Stimulated activated CD4-positive, alpha-beta T cell treated with anti-CD3 and anti-CD28 coated beads, Interleukin-4, amount 100 ng/mL, for 48 hours (primary cell): ENCODE data around the gene RASAL2.
"Not testable (repeated sequence)": the region's sequence is repeated elsewhere in the genome, so short reads cannot be mapped to it uniquely, and the experiment has no call there.

Experiments
- DNase-seq, 2 donors: peaks; one replicate each; pipeline ENCODE4 v3.0.0-alpha.2; 2020; ENCODE audit warnings: low read depth in 2 of 2

The RASAL2 gene

DNA sequence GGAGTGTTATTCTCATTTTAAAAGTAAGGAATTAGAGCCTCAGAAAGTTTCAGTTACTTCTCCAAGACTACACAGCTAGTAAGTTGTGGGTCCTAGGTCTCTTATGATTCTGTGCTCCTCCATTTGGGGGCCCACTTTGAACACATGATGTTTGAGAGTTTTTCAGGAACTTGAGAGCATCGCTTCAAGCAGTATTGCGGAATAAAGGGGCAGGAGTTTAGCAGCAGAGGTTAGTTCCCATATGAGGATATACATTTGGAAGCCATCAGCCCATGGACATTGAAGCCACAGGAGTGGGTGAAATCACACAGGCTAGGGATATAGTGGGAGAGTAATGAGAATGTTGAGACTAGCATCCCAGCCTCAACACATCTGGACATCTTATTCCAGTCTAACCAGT lies 143.2 kb downstream of the RASAL2 start:
- no peak for DNase-seq

DNA sequence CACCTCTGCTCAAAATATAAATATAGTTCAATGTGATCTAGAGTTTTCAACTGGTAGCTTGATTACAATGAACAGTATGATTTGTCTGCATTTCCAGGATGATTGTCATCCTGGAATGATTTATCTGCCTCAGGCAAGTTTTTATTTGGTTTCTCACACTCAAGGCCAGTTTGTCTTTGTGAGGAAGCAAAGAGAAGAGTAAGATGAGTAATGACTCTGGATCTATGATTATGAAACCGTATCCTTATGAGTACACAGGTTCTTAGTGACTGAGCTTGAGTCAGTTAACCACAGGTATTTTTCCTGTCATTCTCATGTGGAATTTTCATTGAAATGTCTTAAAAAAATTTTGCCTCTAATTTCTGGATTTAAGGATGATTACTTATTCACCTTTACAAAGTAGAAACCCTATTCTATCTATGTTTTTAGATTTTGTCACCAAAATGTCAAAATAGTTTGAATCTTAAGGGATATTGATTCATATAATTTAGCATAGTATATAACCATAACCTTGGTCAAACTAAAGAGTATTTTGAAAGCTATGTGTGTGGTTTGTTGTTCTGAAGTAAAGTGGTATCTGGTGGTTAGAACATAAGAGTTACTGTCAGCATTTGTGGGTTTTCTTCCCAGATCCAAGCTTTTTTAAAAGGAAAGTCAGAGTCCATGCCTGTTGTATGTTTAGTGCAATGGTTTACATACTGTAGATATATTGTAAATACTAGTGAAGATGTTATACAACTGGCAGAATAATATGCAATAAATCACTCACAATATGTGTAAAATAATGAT lies 145.0 kb downstream of the RASAL2 start:
- DNase-seq: no peak

DNA sequence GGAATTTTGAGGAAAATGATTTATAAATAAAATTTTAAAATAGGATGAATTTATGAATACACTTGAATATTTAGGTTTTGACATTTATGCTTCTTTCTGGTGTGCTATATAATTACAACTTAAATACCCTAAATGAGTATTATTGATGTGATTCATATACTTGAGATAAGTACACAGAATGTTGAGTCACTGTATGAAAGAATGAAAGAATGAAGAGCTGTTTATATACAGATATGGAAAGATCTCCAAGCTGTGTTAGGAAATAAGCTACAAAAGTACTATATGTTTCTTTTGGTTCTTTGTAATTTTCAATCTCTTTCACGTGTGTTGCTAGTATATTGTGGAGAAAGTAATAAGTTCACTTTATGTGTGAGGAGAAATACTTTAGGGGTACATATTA lies 147.2 kb downstream of the RASAL2 start:
- DNase-seq: no peak

DNA sequence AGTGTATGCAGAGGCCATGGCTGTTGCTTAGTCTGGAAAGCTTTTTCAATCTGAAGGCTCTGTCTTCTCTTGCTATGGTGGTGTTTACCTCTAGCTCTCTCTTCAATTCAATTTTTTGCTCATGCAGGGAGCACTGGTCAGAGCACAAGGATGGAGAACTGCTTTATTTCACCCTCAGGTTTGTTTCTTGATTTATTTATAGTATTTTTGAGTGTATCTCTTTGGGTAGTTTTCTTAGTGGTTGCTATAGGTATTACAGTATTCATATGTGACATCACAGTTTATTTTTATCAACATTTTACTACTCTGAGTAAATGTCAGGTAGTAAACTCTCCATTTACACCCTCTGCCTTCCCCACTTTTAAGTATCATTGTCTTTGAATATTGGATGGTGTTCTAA lies 147.9 kb downstream of the RASAL2 start:
- no peak for DNase-seq

DNA sequence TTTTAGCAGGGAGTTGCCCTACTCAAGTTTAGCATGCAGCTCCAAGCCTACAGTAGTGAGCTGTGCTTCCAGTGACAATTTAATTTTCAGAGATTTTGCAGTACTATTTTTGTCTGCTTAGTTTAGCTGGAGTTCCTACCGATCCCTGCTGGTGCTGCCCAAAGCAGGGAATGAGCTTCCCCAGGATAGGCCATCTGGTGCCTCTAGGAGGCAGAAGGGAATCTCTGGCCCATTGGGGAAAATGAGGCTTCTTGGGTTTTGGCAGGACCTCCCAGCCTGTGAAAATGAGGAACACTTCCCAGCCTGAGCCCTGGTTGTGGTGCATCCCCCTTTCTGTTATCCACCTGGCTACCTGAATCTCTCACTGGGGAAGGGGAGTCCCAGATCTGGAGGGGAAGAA lies 149.2 kb downstream of the RASAL2 start:
- DNase-seq: no peak

DNA sequence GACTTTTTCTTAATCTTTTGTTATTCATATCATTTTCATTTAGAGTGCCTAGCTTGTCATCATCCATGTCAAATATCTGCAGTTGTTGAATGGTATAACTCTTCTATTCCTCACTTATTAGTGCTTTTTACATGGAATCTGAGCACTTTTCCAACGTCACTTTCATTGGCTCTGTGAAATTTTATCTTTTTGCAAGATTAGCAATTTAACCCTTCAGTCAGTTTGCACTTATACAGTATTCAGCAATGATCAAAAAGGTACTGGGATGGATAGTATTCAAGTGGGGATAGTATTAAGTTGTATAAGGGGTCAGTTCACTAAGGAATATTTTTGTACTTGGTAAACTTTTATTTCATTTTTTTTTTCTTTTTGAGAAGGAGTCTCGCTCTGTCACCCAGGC lies 150.0 kb downstream of the RASAL2 start:
- no peak for DNase-seq

DNA sequence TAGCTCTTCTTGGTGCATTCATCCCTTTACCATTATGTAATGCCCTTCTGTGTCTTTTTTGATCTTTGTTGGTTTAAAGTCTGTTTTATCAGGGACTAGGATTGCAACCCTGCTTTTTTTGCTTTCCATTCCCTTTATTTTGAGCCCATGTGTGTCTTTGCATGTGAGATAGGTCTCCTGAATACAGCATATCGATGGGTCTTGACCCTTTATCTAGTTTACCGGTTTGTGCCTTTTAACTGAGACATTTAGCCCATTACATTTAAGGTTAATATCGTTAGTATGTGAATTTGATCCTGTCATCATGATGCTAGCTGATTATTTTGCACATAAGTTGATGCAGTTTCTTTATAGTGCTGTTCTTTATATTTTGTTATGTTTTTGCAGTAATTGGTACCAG lies 154.4 kb downstream of the RASAL2 start:
- DNase-seq: not testable (repeated sequence)

DNA sequence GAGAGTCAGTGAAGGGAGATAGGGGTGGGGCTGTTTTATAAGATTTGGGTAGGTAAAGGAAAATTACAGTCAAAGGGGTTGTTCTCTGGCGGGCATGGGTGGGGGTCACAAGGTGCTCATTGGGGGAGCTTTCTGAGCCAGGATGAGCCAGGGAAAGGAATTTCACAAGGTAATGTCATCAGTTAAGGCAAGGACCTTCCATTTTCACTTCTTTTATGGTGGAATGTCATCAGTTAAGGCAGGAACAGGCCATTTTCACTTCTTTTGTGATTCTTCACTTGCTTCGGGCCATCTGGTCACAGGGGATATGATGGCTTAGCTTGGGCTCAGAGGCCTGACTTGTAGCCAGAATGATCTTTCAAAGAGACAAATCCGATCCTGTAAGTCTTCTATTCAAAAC lies 159.7 kb downstream of the RASAL2 start:
- not testable (repeated sequence) for DNase-seq

DNA sequence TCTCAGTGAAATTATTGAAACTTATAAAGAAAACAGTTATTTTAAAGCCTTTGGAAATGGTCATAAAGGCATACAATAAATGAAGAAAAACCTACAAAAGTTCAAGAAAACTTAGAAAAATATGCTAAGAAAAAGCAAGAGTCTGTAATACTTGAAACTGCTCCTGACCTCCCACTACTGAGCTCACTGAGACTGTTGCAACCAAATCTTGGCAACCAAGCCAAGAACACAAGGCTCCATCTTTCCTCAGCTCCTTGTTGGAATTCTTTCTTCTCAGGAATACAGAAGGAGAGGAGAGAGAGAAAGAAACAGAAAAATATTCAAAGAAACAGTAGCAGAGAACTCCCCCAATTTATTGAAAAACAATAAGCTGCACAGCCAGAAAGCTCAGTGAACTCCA lies 160.5 kb downstream of the RASAL2 start:
- no peak for DNase-seq

DNA sequence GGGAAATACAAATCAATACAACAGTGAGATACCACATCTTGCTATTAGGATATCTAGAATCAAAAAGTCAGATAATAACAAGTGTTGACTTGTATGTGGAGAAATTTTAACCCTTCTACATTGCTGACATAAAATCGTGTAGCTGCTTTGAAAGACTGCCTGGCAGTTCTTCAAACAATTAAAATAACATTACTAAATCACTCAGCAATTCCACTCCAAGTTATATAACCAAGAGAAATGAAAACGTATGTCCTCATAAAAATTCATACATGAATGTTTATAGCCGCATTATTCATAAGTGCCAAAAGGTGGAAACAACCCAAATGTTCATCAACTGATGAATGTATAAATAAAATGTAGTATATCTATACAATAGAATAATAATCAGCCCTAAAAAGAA lies 164.6 kb downstream of the RASAL2 start:
- DNase-seq: no peak

DNA sequence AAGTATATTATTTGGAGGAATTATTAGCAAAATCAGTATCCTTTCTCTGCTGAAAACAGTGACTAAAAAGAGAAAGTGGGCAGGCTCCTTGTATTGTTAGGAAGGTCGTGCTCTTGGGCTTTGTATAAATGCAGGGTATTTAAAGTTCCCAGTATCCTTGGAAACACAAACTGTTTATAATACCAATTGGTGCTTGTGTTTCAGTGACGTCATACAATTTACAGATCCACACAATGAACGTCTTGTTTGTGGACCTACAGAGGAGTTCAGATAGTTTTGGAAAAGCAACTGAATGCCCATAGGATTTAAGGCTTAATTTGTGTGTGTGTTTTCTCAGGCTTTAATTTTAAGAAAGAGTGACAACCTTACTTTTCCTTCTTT lies 168.2 kb downstream of the RASAL2 start:
- no peak for DNase-seq

DNA sequence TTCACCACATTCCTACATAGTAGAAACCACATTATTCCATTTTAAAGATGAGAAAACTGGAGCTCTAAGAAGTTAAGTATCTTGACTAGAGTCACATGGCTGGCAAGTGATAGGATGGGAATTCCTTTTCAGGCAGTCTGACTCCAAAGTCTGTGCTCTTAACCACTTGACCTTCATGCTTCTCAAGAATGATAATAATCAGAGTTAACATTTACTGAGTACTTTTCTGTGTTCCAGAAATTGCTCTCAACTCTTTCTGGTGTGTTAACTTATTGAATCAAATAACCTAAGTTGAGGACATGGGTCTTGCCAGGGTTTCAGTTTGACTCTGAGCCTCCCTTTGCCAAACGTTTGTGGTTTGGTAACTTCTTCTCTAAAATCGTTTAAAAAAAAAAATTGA lies 169.4 kb downstream of the RASAL2 start:
- no peak for DNase-seq

DNA sequence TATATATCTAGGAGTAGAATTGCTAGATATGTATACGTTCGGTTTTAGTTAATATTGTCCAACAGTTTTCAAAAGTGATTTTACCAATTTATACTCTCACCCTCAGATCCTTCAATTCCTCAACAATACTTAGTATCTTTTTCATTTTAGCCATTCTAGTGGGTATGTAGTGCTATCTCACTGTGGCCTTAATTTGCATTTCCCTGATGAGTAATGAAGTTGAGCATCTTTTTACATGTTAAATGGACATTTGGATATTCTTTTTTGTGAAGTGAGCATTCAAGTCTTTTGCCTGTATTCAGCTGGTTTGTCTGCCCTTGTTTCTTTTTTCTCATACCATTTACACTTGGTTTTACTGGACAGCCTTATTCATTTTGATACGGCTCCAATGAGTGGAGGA lies 172.2 kb downstream of the RASAL2 start:
- no peak for DNase-seq

DNA sequence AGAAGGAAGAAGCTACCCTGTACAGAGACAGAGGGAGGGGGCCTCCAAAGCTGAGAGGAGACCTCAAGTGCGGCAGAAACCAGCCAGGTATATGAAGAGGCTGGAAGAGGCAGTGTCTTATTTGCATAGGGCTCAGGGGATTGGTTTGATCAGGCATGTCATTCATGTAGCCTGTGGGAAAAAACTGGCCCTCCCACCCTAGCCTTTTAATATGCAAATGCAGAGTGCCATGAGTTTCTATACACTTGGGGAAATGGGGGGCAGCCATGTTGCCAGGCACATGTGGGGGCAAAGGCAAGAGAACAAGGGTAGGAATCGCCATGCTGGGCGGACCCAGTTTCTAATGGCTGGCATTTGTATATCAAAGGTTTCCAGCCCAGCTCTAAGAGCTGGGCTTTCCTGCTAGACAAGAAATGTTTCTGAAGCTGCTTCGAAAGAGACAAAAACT lies 172.7 kb downstream of the RASAL2 start:
- no peak for DNase-seq

DNA sequence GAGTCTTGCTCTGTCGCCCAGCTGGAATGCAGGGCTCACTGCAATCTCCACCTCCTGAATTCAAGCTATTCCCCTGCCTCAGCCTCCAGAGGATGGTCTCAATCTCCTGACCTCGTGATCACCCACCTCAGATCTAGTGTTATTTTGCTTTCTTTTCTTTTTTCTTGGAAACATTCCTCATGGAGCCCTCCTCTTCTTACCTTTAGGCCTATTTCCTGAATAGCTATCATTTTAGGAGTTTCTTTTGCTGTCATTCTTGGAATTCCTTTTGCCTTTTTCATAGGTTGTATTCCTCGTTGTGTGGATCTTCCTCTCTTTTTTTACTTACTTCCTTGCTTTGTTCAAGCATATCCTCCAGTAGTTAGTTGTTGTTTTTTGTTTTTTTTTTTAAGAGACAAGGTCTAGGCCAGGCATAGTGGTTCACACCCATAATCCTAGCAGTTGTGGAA lies 173.8 kb downstream of the RASAL2 start:
- DNase-seq: no peak

DNA sequence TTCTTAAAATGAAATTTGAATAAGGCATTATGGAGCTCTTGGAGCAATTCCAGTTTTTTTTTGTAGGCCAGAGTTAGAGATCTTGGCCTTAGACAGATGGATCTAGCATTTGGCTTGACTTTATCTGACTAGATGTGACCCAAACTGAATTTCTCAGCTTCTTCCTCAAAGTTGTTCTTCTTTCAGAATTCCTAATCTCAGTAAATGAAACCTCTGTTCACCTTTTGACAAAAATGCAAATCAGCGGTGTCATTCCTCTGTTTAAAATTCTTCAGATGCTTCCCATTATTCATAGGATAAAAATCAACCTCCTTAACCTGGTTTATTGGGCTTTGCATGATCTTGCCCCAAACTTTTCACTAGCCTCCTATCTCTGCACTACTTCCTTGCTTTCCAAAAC lies 177.6 kb downstream of the RASAL2 start:
- no peak for DNase-seq

DNA sequence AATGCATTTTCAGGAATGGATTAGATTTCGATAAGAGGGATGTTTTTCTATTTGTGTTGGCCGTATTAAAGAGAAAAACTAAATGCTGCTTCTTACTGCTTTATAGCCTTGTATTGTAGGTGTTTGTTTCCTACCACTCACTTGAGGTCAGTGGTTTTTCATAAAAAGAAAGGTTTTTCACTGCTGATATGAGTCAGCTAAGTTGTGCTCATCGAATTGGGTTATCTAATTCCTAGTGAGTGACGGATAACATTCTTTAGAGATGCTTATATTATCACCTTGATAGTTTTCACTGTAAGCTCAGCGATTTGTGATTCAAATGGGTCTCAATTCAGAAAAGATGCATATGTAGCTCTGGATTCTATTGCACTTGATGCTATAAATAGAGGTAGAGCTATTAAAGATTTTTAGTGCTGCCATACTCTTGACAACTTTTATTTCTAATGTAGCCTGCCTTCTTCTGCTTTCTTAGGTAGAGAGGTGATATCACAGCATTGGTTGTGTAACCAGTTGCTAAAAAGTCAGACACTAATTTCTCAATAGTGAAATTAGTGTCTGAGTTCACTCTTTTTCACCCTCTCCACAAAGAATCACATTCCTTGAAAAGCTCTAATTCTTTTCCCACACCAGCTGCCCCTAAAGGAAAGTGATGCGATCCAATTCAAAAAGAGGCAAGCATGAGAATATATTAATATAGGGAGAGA lies 180.0 kb downstream of the RASAL2 start:
- no peak for DNase-seq

DNA sequence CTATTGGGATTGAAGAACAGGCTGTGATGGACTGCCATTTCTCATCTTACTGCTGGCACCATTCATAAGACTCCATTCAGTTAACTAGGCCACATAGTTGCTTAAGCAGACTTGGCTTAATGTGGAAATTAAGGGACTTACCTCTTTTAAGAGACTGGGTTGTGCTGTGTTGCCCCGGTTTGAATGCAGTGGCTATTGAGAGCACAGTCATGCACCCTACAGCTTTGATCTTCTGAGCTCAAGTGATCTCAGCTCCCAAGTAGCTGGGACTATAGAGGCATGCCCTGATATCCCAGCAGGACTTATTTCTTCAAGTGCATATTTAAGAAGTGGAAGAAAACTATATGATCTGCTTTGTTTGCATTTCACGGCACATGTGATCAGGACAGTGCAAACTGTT lies 181.1 kb downstream of the RASAL2 start:
- DNase-seq: no peak

DNA sequence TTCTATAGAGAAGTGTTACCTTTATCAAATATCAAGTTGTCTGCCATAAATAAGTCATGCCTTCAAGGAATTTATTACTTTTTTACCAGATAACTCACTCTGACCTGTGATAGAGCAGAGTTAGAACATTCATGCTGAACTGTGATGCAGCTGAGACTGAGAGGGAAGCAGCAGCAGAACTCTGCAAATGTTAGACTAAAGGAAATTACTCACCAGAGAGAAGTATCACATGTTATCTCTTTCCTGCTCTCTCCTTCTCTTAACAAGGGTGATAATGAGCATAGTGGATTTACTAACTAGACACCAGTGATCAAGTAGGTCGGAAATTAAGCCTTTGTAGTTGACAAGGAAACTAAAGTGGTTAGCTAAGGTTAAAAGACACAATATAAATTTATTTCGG lies 181.6 kb downstream of the RASAL2 start:
- DNase-seq: no peak

DNA sequence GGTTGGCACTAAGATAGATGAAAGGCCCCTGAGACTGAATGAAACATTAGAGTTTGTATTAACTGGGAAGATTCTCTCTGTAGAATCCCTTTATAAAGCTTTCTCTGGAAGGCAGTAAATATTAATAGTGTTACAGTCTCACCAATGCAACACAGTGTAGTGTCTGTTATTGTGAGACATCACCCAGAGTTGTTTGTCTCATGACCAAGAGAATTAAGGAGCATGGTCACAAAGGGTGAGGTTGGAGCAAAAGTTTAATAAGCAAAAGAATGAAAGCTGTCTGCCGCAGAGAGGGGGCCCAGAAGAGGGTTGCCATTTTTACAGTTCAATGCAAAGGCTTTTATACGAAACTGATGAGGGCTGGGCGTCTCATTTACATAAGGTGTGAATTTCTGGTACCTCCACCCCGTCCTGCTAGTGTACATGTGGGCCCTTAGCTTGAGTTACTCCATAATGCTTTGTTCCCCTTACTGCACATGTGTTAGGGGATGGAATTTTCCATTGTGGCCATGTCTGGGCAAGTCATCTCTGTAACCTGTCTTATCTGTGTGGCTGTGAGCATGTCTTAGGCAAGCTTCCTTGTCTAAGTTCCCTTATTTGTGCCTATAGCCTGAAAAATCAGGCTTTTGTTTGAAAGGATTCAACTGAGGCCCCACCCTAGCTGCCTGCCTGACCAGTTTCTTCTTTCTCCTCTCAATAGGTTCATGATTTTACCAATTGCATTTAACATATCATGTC lies 184.1 kb downstream of the RASAL2 start:
- no peak for DNase-seq

DNA sequence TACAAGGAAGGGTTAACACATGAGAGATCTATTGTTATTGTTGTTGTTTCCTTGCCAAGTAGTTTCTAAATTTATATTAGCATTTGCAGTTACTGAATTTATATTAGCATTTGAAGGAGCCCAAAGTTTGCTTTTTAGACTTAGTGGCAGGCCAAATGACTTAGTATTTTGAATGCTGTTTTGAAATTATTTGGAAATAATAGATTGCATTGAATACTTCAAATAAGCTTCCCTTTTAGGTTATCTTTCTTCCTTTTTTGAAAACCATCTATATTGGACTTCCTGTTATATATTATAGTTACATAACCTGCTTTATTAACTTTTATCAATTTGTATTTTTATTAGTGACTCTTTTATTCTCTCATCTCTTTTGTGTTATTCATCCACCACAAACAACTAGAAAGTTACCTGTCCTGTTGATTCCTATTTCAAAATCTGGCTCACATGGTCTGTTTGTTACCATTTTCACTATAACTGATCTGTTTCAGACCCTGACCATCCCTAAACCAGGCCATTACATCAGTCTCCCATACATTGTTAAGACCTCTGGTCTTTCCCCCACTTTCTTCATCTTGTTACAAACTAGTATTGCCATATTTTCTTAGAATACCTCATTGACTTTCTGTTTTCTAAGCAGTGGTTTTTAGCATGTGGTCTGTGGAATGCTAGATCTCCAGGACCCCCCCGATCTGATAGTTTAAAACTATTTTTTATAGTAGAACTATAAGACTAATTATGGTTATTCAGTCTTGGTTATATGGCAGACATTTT lies 185.2 kb downstream of the RASAL2 start:
- DNase-seq: no peak

DNA sequence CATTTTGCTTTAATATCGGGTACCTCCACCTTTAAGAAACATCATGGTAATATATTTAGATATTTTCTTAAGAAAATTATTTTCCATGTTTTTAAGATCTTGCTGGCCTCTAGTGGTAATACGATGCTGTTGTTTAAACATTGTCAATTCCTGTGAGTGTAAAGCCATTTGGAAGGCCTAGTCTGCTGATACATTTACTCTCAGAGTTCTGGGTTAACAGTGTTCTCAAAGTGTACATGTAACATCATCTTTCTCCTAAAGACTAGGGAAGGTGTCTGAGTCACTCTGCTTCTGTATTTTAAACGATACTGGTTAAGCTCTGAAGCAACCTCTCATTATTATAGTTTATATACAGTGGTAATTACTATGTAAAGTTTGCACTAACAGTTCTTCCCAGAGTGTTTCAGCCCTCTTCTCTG lies 189.1 kb downstream of the RASAL2 start:
- DNase-seq: no peak
